Chondrocyte (in vitro differentiated cells): ENCODE results near the gene SORT1. TPM values are rescaled to one million over a fixed set of nuclear protein-coding genes. Genes with fewer than 3 reads are reported as not detected.

Source experiments
- DNase-seq: peaks from one replicate; pipeline ENCODE4 v3.0.0; 2021; ENCODE audit warnings: mixed read lengths, low spot score
- H3K27ac Mint-ChIP-seq: one replicate; pipeline ENCODE4 v1.8.0; 2021; ENCODE audit warnings: mild to moderate bottlenecking, moderate library complexity, mixed read lengths; ENCODE audit not compliant: unreplicated experiment
- H3K27me3 Mint-ChIP-seq: 2 replicates; pipeline ENCODE4 v1.8.0; 2021; ENCODE audit warnings: low read depth, mixed read lengths
- H3K36me3 Mint-ChIP-seq: 2 replicates; pipeline ENCODE4 v1.8.0; 2021; ENCODE audit warnings: low read depth, mixed read lengths
- H3K4me1 Mint-ChIP-seq: 2 replicates; pipeline ENCODE4 v1.8.0; 2021; ENCODE audit warnings: low read depth, mild to moderate bottlenecking, mixed read lengths
- H3K4me3 Mint-ChIP-seq: one replicate; pipeline ENCODE4 v1.8.0; 2021; ENCODE audit warnings: mild to moderate bottlenecking, moderate library complexity, mixed read lengths; ENCODE audit not compliant: unreplicated experiment
- H3K9me3 Mint-ChIP-seq: 2 replicates; pipeline ENCODE4 v1.8.0; 2021; ENCODE audit warnings: low read depth, mixed read lengths
- CTCF ChIP-seq: fragments of 200-600 bp; sonication (generic); IDR thresholded peaks from 2 replicates; pipeline ENCODE4 v1.5.0; 2021; ENCODE audit warnings: antibody characterized with exemption, mild to moderate bottlenecking, moderate library complexity
- total RNA-seq: library from RNA; stranded (reverse); gene quantifications from 3 replicates; pipeline ENCODE4 v1.2.1, GENCODE V29; 2021

Gene SORT1
- total RNA-seq, 1 donor from 2014 or later: 107 TPM

- Mint-ChIP-seq H3K27me3 (no peaks in the 10 kb centered on the region), H3K4me3 (no peak overlapping the region), H3K4me1 (no peaks in the 10 kb centered on the region), H3K36me3 (no peaks in the 10 kb centered on the region), H3K9me3 (no peaks in the 10 kb centered on the region), H3K27ac (no peak overlapping the region)
- TF ChIP-seq CTCF: no peak
- DNase-seq: no peak
These were observed 41.1 kb upstream of the SORT1 start for GRCh38 chr1:109438798-109439297.

DNA sequence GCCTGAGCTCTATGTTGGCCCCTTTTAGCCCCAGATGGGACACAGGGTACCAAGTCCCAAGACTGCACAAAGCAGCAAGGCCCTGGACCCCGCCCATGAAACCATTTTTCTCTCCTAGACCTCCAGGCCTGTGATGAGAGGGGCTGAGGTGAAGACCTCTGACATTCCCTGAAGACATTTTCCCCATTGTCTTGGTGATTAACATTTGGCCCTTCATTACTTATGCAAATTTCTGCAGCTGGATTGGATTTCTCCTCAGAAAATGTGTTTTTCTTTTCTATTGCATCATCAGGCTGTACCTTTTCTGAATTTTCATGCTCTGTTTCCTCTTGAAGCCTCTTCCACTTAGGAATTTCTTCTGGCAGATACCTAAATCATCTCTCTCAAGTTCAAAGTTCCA is 36.8 kb upstream of the SORT1 start:
- Mint-ChIP-seq H3K27me3 (no peaks in the 10 kb centered on the region), H3K4me1 (no peaks in the 10 kb centered on the region), H3K36me3 (no peaks in the 10 kb centered on the region), H3K9me3 (no peaks in the 10 kb centered on the region), H3K4me3 (no peak overlapping the region), H3K27ac (no peak overlapping the region)
- no peak for DNase-seq
- no peak for TF ChIP-seq CTCF

DNA sequence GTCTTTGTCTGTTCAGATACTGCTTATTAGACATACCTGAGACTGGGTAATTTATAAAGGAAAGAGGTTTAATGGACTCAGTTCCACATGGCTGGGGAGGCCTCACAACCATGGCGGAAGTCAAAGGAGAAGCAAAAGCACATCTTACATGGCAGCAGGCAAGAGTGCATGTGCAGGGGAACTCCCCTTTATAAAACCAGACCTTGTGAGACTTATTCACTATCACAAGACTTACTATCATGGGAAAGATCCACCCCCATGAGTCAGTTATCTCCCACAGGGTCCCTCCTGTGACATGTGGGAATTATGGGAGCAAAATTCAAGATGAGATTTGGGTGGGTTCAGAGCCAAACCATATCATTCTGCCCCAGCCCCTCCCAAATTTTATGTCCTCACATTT is 35.6 kb upstream of the SORT1 start:
- no peak overlapping the region for H3K4me3 Mint-ChIP-seq
- no peaks in the 10 kb centered on the region for H3K4me1 Mint-ChIP-seq
- no peaks in the 10 kb centered on the region for H3K36me3 Mint-ChIP-seq
- H3K9me3 Mint-ChIP-seq: no peaks in the 10 kb centered on the region
- H3K27me3 Mint-ChIP-seq: no peaks in the 10 kb centered on the region
- DNase-seq: no peak
- TF ChIP-seq CTCF: no peak
- H3K27ac Mint-ChIP-seq: no peak overlapping the region

DNA sequence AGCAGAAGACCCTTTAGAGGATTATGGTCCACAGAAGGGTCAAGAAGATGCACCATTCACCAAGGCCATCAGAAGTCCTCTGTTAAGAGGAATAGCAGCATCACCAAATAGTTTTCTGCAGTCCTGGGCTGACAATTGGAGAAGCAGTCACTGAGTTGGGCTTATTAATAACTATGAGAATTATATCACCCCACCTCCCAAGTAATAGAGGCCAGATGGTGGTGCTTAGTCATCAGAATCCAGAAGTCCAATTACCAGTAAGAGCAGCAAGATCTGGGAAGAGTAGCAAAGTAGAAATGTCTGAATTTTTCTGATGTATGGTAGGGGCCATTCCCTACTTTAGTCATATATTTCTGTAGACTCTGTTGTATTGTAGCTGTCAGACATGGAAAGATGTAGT is 34.6 kb upstream of the SORT1 start:
- DNase-seq: no peak
- no peak for TF ChIP-seq CTCF
- Mint-ChIP-seq H3K4me3 (no peak overlapping the region), H3K27me3 (no peaks in the 10 kb centered on the region), H3K27ac (no peak overlapping the region), H3K36me3 (no peaks in the 10 kb centered on the region), H3K9me3 (no peaks in the 10 kb centered on the region), H3K4me1 (peaks cover 4% of the 10 kb centered on the region)

DNA sequence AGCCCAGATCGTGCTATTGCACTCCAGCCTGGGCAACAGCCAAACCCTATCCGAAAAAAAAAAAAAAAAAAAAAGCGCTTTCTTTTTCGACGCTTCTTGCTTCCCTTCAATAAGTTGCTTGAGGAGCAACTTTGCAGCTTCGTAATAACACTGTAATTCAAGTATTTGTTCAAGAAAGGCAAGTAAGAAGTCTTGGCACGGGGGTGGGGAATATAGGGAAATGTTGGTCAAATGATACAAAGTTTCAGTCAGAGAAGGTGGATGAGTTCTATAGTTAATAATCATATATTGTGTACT is 29.4 kb upstream of the SORT1 start:
- TF ChIP-seq CTCF: no peak
- H3K9me3 Mint-ChIP-seq: no peaks in the 10 kb centered on the region
- no peaks in the 10 kb centered on the region for H3K27me3 Mint-ChIP-seq
- peaks cover 40% of the 10 kb centered on the region for H3K4me1 Mint-ChIP-seq
- H3K36me3 Mint-ChIP-seq: no peaks in the 10 kb centered on the region
- peak overlapping the region; percentile 89 for H3K4me3 Mint-ChIP-seq
- peak overlapping the region; percentile 97 for H3K27ac Mint-ChIP-seq
- no peak for DNase-seq
